Placental pericyte (primary cell): Measurements from ENCODE around the gene C1QTNF1. TPM values are rescaled to one million over a fixed set of nuclear protein-coding genes. Genes with fewer than 3 reads are reported as not detected.

Experiments
- total RNA-seq: library from RNA; depleted of rRNA; stranded (reverse); fragments of >200 nt; gene quantifications from 2 replicates; pipeline ENCODE4 v1.2.3, GENCODE V29; 2012

The C1QTNF1 gene, protein sequence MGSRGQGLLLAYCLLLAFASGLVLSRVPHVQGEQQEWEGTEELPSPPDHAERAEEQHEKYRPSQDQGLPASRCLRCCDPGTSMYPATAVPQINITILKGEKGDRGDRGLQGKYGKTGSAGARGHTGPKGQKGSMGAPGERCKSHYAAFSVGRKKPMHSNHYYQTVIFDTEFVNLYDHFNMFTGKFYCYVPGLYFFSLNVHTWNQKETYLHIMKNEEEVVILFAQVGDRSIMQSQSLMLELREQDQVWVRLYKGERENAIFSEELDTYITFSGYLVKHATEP
- total RNA-seq: 80.6 and 220 TPM in 2 replicates

DNA sequence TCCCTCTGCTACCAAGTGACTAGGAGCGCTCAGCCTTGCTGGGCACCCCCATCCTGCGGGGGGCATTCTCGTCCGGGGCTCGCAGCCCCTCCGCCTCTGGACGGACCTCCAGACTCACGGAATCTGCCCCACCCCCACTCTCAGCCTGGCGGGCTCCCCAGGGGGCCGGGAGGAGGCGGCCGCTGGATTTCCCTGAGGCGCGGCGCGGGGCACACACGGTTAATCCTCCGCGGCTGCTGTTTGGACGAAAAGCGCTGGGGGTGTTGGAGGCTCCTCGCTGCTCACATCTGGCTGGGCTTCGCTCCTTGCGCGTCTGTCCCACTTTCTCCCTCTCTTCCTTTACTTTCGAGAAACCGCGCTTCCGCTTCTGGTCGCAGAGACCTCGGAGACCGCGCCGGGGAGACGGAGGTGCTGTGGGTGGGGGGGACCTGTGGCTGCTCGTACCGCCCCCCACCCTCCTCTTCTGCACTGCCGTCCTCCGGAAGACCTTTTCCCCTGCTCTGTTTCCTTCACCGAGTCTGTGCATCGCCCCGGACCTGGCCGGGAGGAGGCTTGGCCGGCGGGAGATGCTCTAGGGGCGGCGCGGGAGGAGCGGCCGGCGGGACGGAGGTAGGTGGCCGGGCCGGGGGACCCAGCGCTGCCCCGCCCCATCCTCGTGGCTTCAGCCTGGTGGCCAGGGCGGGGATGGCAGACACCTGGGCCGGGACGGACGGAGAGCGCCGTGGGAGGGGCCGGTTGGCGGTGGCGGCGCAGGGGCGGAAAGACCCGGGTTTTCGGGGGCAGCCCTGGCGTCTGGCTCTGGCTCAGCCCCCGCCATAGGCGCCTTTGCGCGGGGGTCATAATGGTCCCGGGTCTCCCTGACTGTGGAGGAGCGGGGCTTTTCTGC lies at the start of gene C1QTNF1:
TSS of gene C1QTNF1 (plus strand) at position 284 of the 886 bp plus-strand sequence. CDS start 19,800 bp downstream, outside the sequence.

DNA sequence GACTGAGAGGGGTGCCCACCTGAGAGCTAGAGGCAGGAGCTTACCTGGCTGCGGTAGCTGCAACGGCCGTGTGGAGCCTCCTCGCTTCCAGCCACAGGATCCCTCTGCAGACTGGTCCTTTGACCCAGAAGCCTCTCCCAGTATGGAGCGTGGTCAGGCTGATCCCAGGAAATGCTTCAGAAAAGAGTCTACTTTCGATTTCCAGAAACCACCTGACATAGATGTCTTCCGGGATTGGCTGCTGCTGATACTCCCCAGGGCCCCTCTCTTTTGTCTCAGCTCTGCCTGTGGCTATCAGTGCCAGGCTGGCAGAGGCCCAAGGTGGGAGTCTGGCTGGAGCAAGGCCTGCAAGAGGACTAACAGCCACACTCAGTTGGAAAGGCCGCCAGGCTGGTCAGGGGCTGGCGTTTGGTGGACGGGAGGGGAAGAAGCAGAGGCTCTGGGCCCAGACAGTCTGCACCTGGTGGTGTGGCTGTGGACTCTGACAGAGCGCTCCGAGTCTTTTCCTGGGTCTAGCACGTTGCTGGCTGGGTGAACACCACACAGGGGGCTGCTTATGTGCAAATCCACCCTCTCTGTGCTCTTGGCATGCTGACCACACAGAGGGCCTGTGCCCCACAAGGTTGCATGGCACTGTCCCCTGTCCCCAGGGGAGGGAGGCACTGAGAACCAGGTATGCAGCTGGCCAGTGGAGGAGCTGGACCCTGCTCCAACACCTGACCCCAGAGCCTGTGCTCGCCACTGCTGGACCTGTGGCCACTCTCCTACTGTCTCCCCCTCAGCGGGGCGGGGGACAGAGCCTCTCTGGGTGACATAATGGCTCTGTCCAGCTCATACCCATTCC lies 44.0 kb upstream of the C1QTNF1 start, which contains the start of gene LGALS3BP:
TSS of gene LGALS3BP (minus strand) at position 144 of the 844 bp plus-strand sequence. CDS start 2,732 bp downstream, outside the sequence.

DNA sequence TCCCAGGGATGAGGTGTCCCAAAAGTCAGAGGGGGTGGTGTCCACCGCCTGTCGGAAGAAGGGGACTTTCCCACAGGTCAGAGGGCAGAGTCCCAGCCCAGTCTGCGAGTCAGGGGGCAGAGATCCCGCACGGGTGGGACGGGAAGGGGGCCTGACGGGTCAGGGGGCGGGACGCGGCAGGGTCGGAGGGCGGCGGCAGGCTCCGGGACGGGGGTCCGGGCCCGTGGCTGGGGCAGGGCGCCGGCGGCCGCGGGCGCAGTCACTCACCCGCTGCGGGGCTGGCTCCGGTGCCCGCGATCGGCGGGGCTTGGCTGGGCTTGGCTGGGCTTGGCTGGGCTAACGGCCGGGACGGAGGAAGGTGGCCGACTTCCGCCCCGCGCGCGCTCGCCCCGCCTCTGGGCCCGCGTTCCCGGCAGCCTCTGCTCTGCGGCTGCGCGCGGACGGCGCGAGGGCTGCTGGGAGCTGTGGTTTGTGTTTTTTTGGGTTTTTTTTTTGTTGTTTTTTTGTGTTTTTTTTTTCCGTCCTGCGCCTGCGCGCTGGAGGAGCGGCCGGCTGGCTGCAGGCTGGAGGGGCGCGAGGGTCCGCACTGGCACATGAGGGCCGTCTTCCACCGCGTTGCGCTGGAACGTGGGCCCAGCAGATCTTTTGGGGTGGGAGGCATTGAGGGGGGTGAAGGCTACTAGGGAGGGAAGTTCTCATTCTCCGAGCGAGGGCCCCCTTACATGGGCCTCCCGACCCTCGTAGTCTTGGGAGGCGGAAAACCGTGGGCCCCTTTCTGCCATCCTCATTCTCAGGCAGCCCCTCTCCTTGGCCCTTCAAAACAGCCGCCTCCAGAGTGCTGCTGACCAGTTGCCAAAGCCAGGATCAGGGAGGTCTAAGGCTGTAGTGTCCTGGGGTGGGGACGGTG lies 14.3 kb upstream of the C1QTNF1 start, which contains the start of gene CANT1:
TSS of gene CANT1 (minus strand) at position 368 of the 907 bp plus-strand sequence. CDS start 12,142 bp downstream, outside the sequence.

DNA sequence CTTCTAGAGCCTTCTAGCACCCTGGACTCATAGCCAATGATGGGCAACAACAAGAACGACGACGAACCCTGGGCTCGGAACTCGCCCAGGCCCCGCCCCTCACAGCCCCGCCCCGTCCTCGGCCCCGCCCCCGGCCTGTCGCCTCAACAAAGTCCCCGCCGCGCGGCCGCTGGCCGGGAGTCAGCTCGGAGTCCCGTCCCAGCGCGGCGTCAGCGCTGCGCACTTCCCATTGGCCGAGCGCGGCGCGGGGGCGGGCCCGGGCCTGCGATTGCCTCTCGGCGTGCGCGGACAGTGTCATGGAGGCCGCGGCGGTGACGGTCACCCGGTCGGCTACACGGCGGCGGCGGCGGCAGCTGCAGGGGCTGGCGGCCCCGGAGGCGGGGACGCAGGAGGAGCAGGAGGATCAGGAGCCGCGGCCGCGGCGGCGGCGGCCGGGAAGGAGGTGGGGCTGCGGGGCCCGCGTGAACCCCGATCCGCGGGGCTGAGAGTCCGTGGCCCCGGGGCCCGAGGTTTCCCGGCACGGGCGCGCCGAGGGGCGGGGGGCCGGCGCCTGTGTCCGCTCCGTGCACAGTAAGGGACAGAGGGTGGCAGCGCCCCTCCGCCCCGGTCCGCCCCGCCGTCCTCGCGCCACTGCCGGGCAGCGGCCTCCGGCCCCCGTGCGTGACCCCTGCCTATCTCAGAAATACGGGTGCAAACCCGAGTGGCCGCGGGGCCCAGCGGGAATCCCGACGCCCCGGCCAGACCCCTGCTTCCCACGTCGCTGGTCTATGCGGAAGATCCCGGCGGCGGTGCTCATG lies 50.9 kb downstream of the C1QTNF1 start, which contains the start of gene ENGASE:
TSS of gene ENGASE (plus strand) at position 176 of the 797 bp plus-strand sequence. CDS start at position 297, 121 bp downstream.

Other genes with a start within 250 kb of the C1QTNF1 start
- gene CYTH1, start 241.9 kb upstream of the C1QTNF1 start, total RNA-seq: 14.2 and 18.6 TPM in 2 replicates
- gene USP36, start 183.4 kb upstream of the C1QTNF1 start, total RNA-seq: 43.5 and 49.0 TPM in 2 replicates
- gene CEP295NL, start 121.0 kb upstream of the C1QTNF1 start, total RNA-seq: 2.0 and 3.0 TPM in 2 replicates
- gene TIMP2, start 98.8 kb upstream of the C1QTNF1 start, total RNA-seq: 131 and 164 TPM in 2 replicates
- 285 and 680 TPM in 2 replicates for gene LGALS3BP, start 44.2 kb upstream of the C1QTNF1 start, total RNA-seq
- 105 and 137 TPM in 2 replicates for gene CANT1, start 14.4 kb upstream of the C1QTNF1 start, total RNA-seq
- gene ENGASE, start 50.7 kb downstream of the C1QTNF1 start, total RNA-seq: 10.9 and 12.9 TPM in 2 replicates